K562 (cell line): ENCODE results near the gene LRRC4B. TPM values are rescaled to one million over a fixed set of nuclear protein-coding genes. Genes with fewer than 3 reads are reported as not detected.
A peak's percentile ranks its signal among the peaks of the same experiment; 100 is the strongest.

Source experiments
- CTBP1 ChIP-seq: fragments of 450-650 bp; IDR thresholded peaks from 2 replicates; pipeline ENCODE4 v1.6.1; 2016; ENCODE audit warnings: borderline replicate concordance
- RBM34 ChIP-seq: fragments of 200-400 bp; formaldehyde crosslinking; IDR thresholded peaks from 2 replicates; pipeline ENCODE4 v1.6.1; 2018; ENCODE audit warnings: low read length, borderline replicate concordance; ENCODE audit not compliant: insufficient read depth
- TAF7 ChIP-seq: fragments of 450-650 bp; IDR thresholded peaks from 2 replicates; pipeline ENCODE4 v1.6.1; 2016; ENCODE audit warnings: missing genetic modification characterization, missing compliant biosample characterization
- ZNF766 ChIP-seq: fragments of 200-800 bp; sonication (Bioruptor generic); conservative IDR thresholded peaks from 2 replicates; pipeline ENCODE4 v1.6.1; 2016; ENCODE audit warnings: missing genetic modification characterization, missing compliant biosample characterization
- polyA plus RNA-seq, 8 experiments: library from polyadenylated mRNA; depleted of rRNA in 4 of 8; stranded (reverse) in 5 of 8; unstranded in 3 of 8; fragments of >200 nt; fragmentation: Nextera tagmentation in 2 of 8; fragmentation: Illumina TruSeq in 1 of 8; extraction: Ambion mirVana in 2 of 8; extraction: Trizol in 1 of 8; gene quantifications; 2 replicates each; pipeline versions ENCODE4 v1.2.1 to v1.2.3, GENCODE V29; 2011 to 2014; ENCODE audit warnings: inconsistent platforms in 1 of 8, missing spikeins in 1 of 8
- total RNA-seq, 7 experiments: library from RNA; depleted of rRNA in 6 of 7; stranded (reverse); fragments of >200 nt in 6 of 7; fragmentation: Illumina TruSeq in 2 of 7; extraction: Trizol in 2 of 7; gene quantifications; 2 replicates each; pipeline versions ENCODE4 v1.2.1 to v1.2.3, GENCODE V29; 2011 to 2021; ENCODE audit warnings: low replicate concordance in 1 of 7
- TF ChIP-seq, protein P1 (sequence below): fragments of 450-650 bp; formaldehyde crosslinking; IDR thresholded peaks from 2 replicates; pipeline ENCODE4 v1.4.0; 2022; ENCODE audit warnings: missing genetic modification characterization
- TF ChIP-seq, protein P2 (sequence below), 2 experiments: fragments of 450-650 bp; IDR thresholded peaks; 2 replicates each; pipeline ENCODE4 v1.6.1; 2016
- TF ChIP-seq, protein P3 (sequence below): sonication (generic); formaldehyde crosslinking; IDR thresholded peaks from 2 replicates; pipeline ENCODE4 v1.8.1; 2023; ENCODE audit warnings: missing genetic modification reagents, mild to moderate bottlenecking, borderline replicate concordance
- TF ChIP-seq, protein P4 (sequence below): fragments of 450-650 bp; formaldehyde crosslinking; conservative IDR thresholded peaks from 2 replicates; pipeline ENCODE4 v1.4.0; 2022; ENCODE audit warnings: mild to moderate bottlenecking, missing genetic modification characterization

Gene LRRC4B
- total and polyA plus RNA-seq, 9 of the 15 experiments (the other 6 are each of a cell fraction or from before 2014, with no cell fraction given) = 0.18 to 9.6 (median 2.9) TPM; not detected in 2

DNA sequence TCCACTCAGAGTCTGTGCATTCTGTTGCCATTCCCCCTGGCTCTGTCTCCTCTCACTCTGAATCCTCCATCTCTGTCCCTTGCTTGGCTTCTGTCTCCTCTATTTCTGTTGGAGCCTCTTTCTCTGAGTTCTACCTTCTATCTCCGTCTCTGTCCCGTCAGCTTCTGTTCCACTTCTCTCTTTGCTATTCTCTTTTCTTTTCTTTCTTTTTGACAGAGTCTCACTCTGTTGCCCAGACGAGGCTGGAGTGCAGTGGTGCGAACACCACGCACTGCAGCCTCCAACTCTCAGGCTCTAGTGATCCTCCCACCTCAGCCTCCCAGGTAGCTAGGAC is 33.8 kb upstream of the LRRC4B start (continued):
- TF ChIP-seq, protein P1, sequence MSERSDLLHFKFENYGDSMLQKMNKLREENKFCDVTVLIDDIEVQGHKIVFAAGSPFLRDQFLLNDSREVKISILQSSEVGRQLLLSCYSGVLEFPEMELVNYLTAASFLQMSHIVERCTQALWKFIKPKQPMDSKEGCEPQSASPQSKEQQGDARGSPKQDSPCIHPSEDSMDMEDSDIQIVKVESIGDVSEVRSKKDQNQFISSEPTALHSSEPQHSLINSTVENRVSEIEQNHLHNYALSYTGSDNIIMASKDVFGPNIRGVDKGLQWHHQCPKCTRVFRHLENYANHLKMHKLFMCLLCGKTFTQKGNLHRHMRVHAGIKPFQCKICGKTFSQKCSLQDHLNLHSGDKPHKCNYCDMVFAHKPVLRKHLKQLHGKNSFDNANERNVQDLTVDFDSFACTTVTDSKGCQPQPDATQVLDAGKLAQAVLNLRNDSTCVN (CRISPR knock-in tag) = peak; percentile 27; the same call in 1 of the 2 replicates
- TF ChIP-seq, protein P2, sequence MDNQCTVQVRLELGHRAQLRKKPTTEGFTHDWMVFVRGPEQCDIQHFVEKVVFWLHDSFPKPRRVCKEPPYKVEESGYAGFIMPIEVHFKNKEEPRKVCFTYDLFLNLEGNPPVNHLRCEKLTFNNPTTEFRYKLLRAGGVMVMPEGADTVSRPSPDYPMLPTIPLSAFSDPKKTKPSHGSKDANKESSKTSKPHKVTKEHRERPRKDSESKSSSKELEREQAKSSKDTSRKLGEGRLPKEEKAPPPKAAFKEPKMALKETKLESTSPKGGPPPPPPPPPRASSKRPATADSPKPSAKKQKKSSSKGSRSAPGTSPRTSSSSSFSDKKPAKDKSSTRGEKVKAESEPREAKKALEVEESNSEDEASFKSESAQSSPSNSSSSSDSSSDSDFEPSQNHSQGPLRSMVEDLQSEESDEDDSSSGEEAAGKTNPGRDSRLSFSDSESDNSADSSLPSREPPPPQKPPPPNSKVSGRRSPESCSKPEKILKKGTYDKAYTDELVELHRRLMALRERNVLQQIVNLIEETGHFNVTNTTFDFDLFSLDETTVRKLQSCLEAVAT (IDR thresholded peaks at IDR 0.05) = peak in 1 of 2 experiments; percentile 48; a peak in 1 of 4 replicates
- TF ChIP-seq, protein P3, sequence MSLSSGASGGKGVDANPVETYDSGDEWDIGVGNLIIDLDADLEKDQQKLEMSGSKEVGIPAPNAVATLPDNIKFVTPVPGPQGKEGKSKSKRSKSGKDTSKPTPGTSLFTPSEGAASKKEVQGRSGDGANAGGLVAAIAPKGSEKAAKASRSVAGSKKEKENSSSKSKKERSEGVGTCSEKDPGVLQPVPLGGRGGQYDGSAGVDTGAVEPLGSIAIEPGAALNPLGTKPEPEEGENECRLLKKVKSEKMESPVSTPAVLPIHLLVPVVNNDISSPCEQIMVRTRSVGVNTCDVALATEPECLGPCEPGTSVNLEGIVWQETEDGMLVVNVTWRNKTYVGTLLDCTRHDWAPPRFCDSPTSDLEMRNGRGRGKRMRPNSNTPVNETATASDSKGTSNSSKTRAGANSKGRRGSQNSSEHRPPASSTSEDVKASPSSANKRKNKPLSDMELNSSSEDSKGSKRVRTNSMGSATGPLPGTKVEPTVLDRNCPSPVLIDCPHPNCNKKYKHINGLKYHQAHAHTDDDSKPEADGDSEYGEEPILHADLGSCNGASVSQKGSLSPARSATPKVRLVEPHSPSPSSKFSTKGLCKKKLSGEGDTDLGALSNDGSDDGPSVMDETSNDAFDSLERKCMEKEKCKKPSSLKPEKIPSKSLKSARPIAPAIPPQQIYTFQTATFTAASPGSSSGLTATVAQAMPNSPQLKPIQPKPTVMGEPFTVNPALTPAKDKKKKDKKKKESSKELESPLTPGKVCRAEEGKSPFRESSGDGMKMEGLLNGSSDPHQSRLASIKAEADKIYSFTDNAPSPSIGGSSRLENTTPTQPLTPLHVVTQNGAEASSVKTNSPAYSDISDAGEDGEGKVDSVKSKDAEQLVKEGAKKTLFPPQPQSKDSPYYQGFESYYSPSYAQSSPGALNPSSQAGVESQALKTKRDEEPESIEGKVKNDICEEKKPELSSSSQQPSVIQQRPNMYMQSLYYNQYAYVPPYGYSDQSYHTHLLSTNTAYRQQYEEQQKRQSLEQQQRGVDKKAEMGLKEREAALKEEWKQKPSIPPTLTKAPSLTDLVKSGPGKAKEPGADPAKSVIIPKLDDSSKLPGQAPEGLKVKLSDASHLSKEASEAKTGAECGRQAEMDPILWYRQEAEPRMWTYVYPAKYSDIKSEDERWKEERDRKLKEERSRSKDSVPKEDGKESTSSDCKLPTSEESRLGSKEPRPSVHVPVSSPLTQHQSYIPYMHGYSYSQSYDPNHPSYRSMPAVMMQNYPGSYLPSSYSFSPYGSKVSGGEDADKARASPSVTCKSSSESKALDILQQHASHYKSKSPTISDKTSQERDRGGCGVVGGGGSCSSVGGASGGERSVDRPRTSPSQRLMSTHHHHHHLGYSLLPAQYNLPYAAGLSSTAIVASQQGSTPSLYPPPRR = 0 out of 2 replicates have a peak, but pooled peaks have one; percentile 7
- TF ChIP-seq CTBP1 (0 out of 2 replicates have a peak, but pooled peaks have one; percentile 16), RBM34 (no peak), ZNF766 (0 out of 2 replicates have a peak, but pooled peaks have one; percentile 1), TAF7 (0 out of 2 replicates have a peak, but pooled peaks have one; percentile 18)
- TF ChIP-seq, protein P4, sequence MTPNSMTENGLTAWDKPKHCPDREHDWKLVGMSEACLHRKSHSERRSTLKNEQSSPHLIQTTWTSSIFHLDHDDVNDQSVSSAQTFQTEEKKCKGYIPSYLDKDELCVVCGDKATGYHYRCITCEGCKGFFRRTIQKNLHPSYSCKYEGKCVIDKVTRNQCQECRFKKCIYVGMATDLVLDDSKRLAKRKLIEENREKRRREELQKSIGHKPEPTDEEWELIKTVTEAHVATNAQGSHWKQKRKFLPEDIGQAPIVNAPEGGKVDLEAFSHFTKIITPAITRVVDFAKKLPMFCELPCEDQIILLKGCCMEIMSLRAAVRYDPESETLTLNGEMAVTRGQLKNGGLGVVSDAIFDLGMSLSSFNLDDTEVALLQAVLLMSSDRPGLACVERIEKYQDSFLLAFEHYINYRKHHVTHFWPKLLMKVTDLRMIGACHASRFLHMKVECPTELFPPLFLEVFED (CRISPR knock-in tag) = peak; percentile 68; the same call in 1 of the 2 replicates
